ENCODE data around the gene ATXN1. TPM values are rescaled to one million over a fixed set of nuclear protein-coding genes. Genes with fewer than 3 reads are reported as not detected.
A peak's percentile ranks its signal among the peaks of the same experiment; 100 is the strongest.

ATXN1 gene
- total and polyA plus RNA-seq, 7 experiments from 2014 or later: 1.5 to 82.7 (median 42.4) TPM

- POLR2A ChIA-PET: no interaction called here
- H3K4me3 Mint-ChIP-seq: peak overlapping the region in 1 of 10 donors; percentile 58
Measured at GRCh38 chr6:16475494-16475781, 285.8 kb downstream of the ATXN1 start.

GRCh38 chr6:16474772-16475493 lies 286.3 kb downstream of the ATXN1 start:
- Mint-ChIP-seq H3K27ac (peak overlapping the region; percentile 16 to 96 (median 82)), H3K9me3 (peaks cover 0 to 12% (median 0%) of the 10 kb centered on the region in 11 donors), H3K4me3 (peak overlapping the region in 8 of 10 donors; percentile 2 to 63 (median 38)), H3K36me3 (peaks cover 0 to 52% (median 0%) of the 10 kb centered on the region in 5 donors), H3K4me1 (peaks cover 23 to 75% (median 38%) of the 10 kb centered on the region in 7 donors), H3K27me3 (no peaks in the 10 kb centered on the region)
- Histone ChIP-seq H3K4me3 (ENCODE audit: low read length) (no peak overlapping the region), H3K27me3 (ENCODE audit: control insufficient read depth in 2 of 2, insufficient read depth in 2 of 2, low read length in 2 of 2) (no peaks in the 10 kb centered on the region), H3K27ac (ENCODE audit: low read depth, low read length) (peak overlapping the region; percentile 53), H3K36me3 (ENCODE audit: control insufficient read depth in 2 of 3, insufficient read depth in 3 of 3, low read length in 3 of 3) (no peaks in the 10 kb centered on the region), H3K9me3 (ENCODE audit: control insufficient read depth in 2 of 3, low read length in 3 of 3) (no peaks in the 10 kb centered on the region), H3K4me1 (ENCODE audit: control insufficient read depth in 2 of 2, insufficient read depth in 2 of 2, low read length in 2 of 2) (peaks cover 25 to 48% of the 10 kb centered on the region in 2 donors)
- peak; percentile 82 for ATAC-seq
- intact Hi-C loops (cut with micrococcal nuclease): loop anchor here (1.0 to 5.0 kb wide), 4 partner anchors 8 to 54 kb away; no protein-coding TSS in a partner anchor
- CTCF ChIA-PET: interaction anchor here (0.6 kb wide), 1 partner anchor 23 kb away, joined by 3 read pairs; no protein-coding TSS in a partner anchor
- POLR2A ChIA-PET: interaction anchor here (1.1 kb wide), 1 partner anchor 40 kb away, joined by 3 read pairs; no protein-coding TSS in a partner anchor
- peak in 5 of 9 donors; percentile 50 to 61 (median 53) for DNase-seq

More at GRCh38 chr6:16475494-16475781, 285.8 kb downstream of the ATXN1 start:
- no peak overlapping the region for H3K4me3 ChIP-seq (ENCODE audit: low read length)
- DNase-seq (no peak), ATAC-seq (no peak)
- H3K9me3 ChIP-seq (ENCODE audit: control insufficient read depth in 2 of 3, low read length in 3 of 3): no peaks in the 10 kb centered on the region
- intact Hi-C loops (cut with micrococcal nuclease): loop anchor here in 1 of 2 donors (1.0 kb wide), 1 partner anchor 54 kb away; no protein-coding TSS in a partner anchor
- Mint-ChIP-seq H3K4me1 (peaks cover 23 to 76% (median 42%) of the 10 kb centered on the region in 7 donors), H3K9me3 (peaks cover 0 to 16% (median 0%) of the 10 kb centered on the region in 11 donors), H3K27ac (peak overlapping the region in 7 of 9 donors; percentile 16 to 96 (median 80)), H3K36me3 (peaks cover 0 to 54% (median 3%) of the 10 kb centered on the region in 5 donors), H3K27me3 (no peaks in the 10 kb centered on the region)
- no peaks in the 10 kb centered on the region for H3K27me3 ChIP-seq (ENCODE audit: control insufficient read depth in 2 of 2, insufficient read depth in 2 of 2, low read length in 2 of 2)
- peaks cover 25 to 53% of the 10 kb centered on the region in 2 donors for H3K4me1 ChIP-seq (ENCODE audit: control insufficient read depth in 2 of 2, insufficient read depth in 2 of 2, low read length in 2 of 2)
- H3K27ac ChIP-seq (ENCODE audit: low read depth, low read length): peak overlapping the region; percentile 34
- CTCF ChIA-PET: no interaction called here
- H3K36me3 ChIP-seq (ENCODE audit: control insufficient read depth in 2 of 3, insufficient read depth in 3 of 3, low read length in 3 of 3): no peaks in the 10 kb centered on the region

- Histone ChIP-seq H3K4me1 (ENCODE audit: control insufficient read depth in 2 of 2, insufficient read depth in 2 of 2, low read length in 2 of 2) (peaks cover 25 to 48% of the 10 kb centered on the region in 2 donors), H3K27me3 (ENCODE audit: control insufficient read depth in 2 of 2, insufficient read depth in 2 of 2, low read length in 2 of 2) (no peaks in the 10 kb centered on the region), H3K27ac (ENCODE audit: low read depth, low read length) (peak overlapping the region; percentile 53), H3K36me3 (ENCODE audit: control insufficient read depth in 2 of 3, insufficient read depth in 3 of 3, low read length in 3 of 3) (no peaks in the 10 kb centered on the region), H3K9me3 (ENCODE audit: control insufficient read depth in 2 of 3, low read length in 3 of 3) (no peaks in the 10 kb centered on the region), H3K4me3 (ENCODE audit: low read length) (no peak overlapping the region)
- peaks cover 0 to 52% (median 0%) of the 10 kb centered on the region in 5 donors for H3K36me3 Mint-ChIP-seq
- peak; percentile 60 for ATAC-seq
- ChIA-PET CTCF (interaction anchor here (0.6 kb wide), 2 partner anchors 24 to 113 kb away, joined by 3 read pairs; no protein-coding TSS in a partner anchor), POLR2A (interaction anchor here (1.1 kb wide), 1 partner anchor 40 kb away, joined by 3 read pairs; no protein-coding TSS in a partner anchor)
- H3K4me1 Mint-ChIP-seq: peaks cover 23 to 74% (median 38%) of the 10 kb centered on the region in 7 donors
- peak overlapping the region; percentile 16 to 96 (median 82) for H3K27ac Mint-ChIP-seq
- peak in 3 of 9 donors; percentile 19 to 54 (median 42) for DNase-seq
- H3K4me3 Mint-ChIP-seq: peak overlapping the region in 8 of 10 donors; percentile 2 to 63 (median 38)
- peaks cover 0 to 12% (median 0%) of the 10 kb centered on the region in 11 donors for H3K9me3 Mint-ChIP-seq
- no peaks in the 10 kb centered on the region for H3K27me3 Mint-ChIP-seq
- intact Hi-C loops (cut with micrococcal nuclease): loop anchor here (1.0 to 5.0 kb wide), 4 partner anchors 9 to 63 kb away; no protein-coding TSS in a partner anchor
Measured at GRCh38 chr6:16473908-16474771, 287.1 kb downstream of the ATXN1 start.

- Mint-ChIP-seq H3K4me3 (peak overlapping the region in 8 of 10 donors; percentile 1 to 51 (median 22)), H3K27me3 (no peaks in the 10 kb centered on the region), H3K27ac (peak overlapping the region; percentile 16 to 96 (median 74)), H3K4me1 (peaks cover 23 to 78% (median 38%) of the 10 kb centered on the region in 7 donors), H3K36me3 (peaks cover 0 to 50% (median 0%) of the 10 kb centered on the region in 5 donors), H3K9me3 (peaks cover 0 to 12% (median 0%) of the 10 kb centered on the region in 11 donors)
- ChIA-PET POLR2A (interaction anchor here (1.0 kb wide), 1 partner anchor 8 kb away, joined by 3 read pairs; no protein-coding TSS in a partner anchor), CTCF (interaction anchor here (0.6 to 1.4 kb wide), 2 partner anchors 114 to 141 kb away, joined by 3 read pairs; no protein-coding TSS in a partner anchor)
- H3K27me3 ChIP-seq (ENCODE audit: control insufficient read depth in 2 of 2, insufficient read depth in 2 of 2, low read length in 2 of 2): no peaks in the 10 kb centered on the region
- DNase-seq: no peak
- H3K4me3 ChIP-seq (ENCODE audit: low read length): no peak overlapping the region
- peaks cover 25 to 48% of the 10 kb centered on the region in 2 donors for H3K4me1 ChIP-seq (ENCODE audit: control insufficient read depth in 2 of 2, insufficient read depth in 2 of 2, low read length in 2 of 2)
- no peak overlapping the region for H3K27ac ChIP-seq (ENCODE audit: low read depth, low read length)
- no peak for ATAC-seq
- no peaks in the 10 kb centered on the region for H3K9me3 ChIP-seq (ENCODE audit: control insufficient read depth in 2 of 3, low read length in 3 of 3)
- H3K36me3 ChIP-seq (ENCODE audit: control insufficient read depth in 2 of 3, insufficient read depth in 3 of 3, low read length in 3 of 3): no peaks in the 10 kb centered on the region
- intact Hi-C loops (cut with micrococcal nuclease): loop anchor here (2.0 to 5.0 kb wide), 2 partner anchors 39 to 63 kb away; no protein-coding TSS in a partner anchor
Measured at GRCh38 chr6:16473184-16473907, 287.9 kb downstream of the ATXN1 start.

- H3K9me3 Mint-ChIP-seq: peaks cover 0 to 9% (median 0%) of the 10 kb centered on the region in 11 donors
- peak overlapping the region in 3 of 9 donors; percentile 7 to 86 (median 16) for H3K27ac Mint-ChIP-seq
- Histone ChIP-seq H3K36me3 (ENCODE audit: control insufficient read depth in 2 of 3, insufficient read depth in 3 of 3, low read length in 3 of 3) (no peaks in the 10 kb centered on the region), H3K27me3 (ENCODE audit: control insufficient read depth in 2 of 2, insufficient read depth in 2 of 2, low read length in 2 of 2) (no peaks in the 10 kb centered on the region), H3K4me1 (ENCODE audit: control insufficient read depth in 2 of 2, insufficient read depth in 2 of 2, low read length in 2 of 2) (peaks cover 25 to 48% of the 10 kb centered on the region in 2 donors), H3K27ac (ENCODE audit: low read depth, low read length) (no peak overlapping the region), H3K4me3 (ENCODE audit: low read length) (no peak overlapping the region), H3K9me3 (ENCODE audit: control insufficient read depth in 2 of 3, low read length in 3 of 3) (no peaks in the 10 kb centered on the region)
- CTCF ChIA-PET: interaction anchor here (1.4 kb wide), 1 partner anchor 141 kb away, joined by 3 read pairs; no protein-coding TSS in a partner anchor
- intact Hi-C loops (cut with micrococcal nuclease): loop anchor here (2.0 to 5.0 kb wide), 2 partner anchors 40 to 62 kb away; no protein-coding TSS in a partner anchor
- H3K4me3 Mint-ChIP-seq: no peak overlapping the region
- DNase-seq (no peak), ATAC-seq (no peak)
- no peaks in the 10 kb centered on the region for H3K27me3 Mint-ChIP-seq
- H3K36me3 Mint-ChIP-seq: peaks cover 0 to 42% (median 0%) of the 10 kb centered on the region in 5 donors
- peaks cover 23 to 72% (median 38%) of the 10 kb centered on the region in 7 donors for H3K4me1 Mint-ChIP-seq
- POLR2A ChIA-PET: interaction anchor here (1.0 kb wide), 1 partner anchor 9 kb away, joined by 3 read pairs; no protein-coding TSS in a partner anchor
Measured at GRCh38 chr6:16472349-16473069, 288.8 kb downstream of the ATXN1 start.
